Vagina (tissue), 2 donors: ENCODE results near the gene SETX.

Experiments used
- POLR2A ChIP-seq, 2 donors: fragments of 450-650 bp; IDR thresholded peaks; one replicate each; pipeline ENCODE4 v1.6.1; 2017; ENCODE audit warnings: antibody characterized with exemption in 2 of 2, mild to moderate bottlenecking in 2 of 2, moderate library complexity in 2 of 2
- POLR2AphosphoS5 ChIP-seq, 2 donors: sonication (generic); formaldehyde crosslinking; IDR thresholded peaks; one replicate each; pipeline ENCODE4 v1.9.0; 2017; ENCODE audit warnings: antibody characterized with exemption in 2 of 2, mild to moderate bottlenecking in 2 of 2, low read depth in 1 of 2; ENCODE audit not compliant: insufficient read depth in 1 of 2
- TF ChIP-seq, protein P1 (sequence below), 3 experiments: fragments of 450-650 bp in 2 of 3; fragments of 200-600 bp in 1 of 3; sonication (generic) in 1 of 3; IDR thresholded peaks; one replicate each; pipeline ENCODE4 v1.5.1; 2017 to 2019; ENCODE audit warnings: antibody characterized with exemption in 3 of 3, mild to moderate bottlenecking in 2 of 3, moderate library complexity in 2 of 3

DNA sequence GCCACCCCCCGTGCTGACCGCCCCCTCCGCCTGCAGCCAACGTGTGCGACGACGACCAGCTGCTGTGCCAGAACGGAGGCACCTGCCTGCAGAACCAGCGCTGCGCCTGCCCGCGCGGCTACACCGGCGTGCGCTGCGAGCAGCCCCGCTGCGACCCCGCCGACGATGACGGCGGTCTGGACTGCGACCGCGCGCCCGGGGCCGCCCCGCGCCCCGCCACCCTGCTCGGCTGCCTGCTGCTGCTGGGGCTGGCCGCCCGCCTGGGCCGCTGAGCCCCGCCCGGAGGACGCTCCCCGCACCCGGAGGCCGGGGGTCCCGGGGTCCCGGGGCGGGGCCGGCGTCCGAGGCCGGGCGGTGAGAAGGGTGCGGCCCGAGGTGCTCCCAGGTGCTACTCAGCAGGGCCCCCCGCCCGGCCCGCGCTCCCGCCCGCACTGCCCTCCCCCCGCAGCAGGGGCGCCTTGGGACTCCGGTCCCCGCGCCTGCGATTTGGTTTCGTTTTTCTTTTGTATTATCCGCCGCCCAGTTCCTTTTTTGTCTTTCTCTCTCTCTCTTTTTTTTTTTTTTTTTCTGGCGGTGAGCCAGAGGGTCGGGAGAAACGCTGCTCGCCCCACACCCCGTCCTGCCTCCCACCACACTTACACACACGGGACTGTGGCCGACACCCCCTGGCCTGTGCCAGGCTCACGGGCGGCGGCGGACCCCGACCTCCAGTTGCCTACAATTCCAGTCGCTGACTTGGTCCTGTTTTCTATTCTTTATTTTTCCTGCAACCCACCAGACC is 112.8 kb downstream of the SETX start:
- no peak for TF ChIP-seq POLR2A (IDR thresholded peaks at IDR 0.05)
- TF ChIP-seq, protein P1, sequence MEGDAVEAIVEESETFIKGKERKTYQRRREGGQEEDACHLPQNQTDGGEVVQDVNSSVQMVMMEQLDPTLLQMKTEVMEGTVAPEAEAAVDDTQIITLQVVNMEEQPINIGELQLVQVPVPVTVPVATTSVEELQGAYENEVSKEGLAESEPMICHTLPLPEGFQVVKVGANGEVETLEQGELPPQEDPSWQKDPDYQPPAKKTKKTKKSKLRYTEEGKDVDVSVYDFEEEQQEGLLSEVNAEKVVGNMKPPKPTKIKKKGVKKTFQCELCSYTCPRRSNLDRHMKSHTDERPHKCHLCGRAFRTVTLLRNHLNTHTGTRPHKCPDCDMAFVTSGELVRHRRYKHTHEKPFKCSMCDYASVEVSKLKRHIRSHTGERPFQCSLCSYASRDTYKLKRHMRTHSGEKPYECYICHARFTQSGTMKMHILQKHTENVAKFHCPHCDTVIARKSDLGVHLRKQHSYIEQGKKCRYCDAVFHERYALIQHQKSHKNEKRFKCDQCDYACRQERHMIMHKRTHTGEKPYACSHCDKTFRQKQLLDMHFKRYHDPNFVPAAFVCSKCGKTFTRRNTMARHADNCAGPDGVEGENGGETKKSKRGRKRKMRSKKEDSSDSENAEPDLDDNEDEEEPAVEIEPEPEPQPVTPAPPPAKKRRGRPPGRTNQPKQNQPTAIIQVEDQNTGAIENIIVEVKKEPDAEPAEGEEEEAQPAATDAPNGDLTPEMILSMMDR (IDR thresholded peaks at IDR 0.05): no peak
- TF ChIP-seq POLR2AphosphoS5 (IDR thresholded peaks at IDR 0.05; ENCODE audit: insufficient read depth in 1 of 2, low read depth in 1 of 2): no peak
